Ascending aorta (tissue), 2 donors: ENCODE data around the gene GPA33. TPM values are rescaled to one million over a fixed set of nuclear protein-coding genes. Genes with fewer than 3 reads are reported as not detected.

Source experiments
- DNase-seq, 2 donors: peaks; one replicate each; pipeline ENCODE4 v3.0.0-alpha.2; 2019; ENCODE audit warnings: low spot score in 2 of 2
- H3K27ac ChIP-seq, 2 donors: fragments of 200-600 bp; sonication (generic); one replicate each; pipeline ENCODE4 v1.5.1; 2016 to 2017; ENCODE audit warnings: mild to moderate bottlenecking in 1 of 2
- H3K27me3 ChIP-seq: fragments of 200-600 bp; sonication (generic); one replicate; pipeline ENCODE4 v1.5.1; 2017
- H3K36me3 ChIP-seq, 2 donors: fragments of 200-600 bp; sonication (generic); one replicate each; pipeline ENCODE4 v1.5.1; 2016
- H3K4me1 ChIP-seq, 2 donors: fragments of 200-600 bp; sonication (generic); one replicate each; pipeline ENCODE4 v1.5.1; 2016 to 2017; ENCODE audit warnings: mild to moderate bottlenecking in 1 of 2
- H3K4me3 ChIP-seq, 2 donors: fragments of 200-600 bp; sonication (generic); one replicate each; pipeline ENCODE4 v1.5.1; 2016 to 2017; ENCODE audit warnings: mild to moderate bottlenecking in 1 of 2
- H3K9me3 ChIP-seq, 2 donors: fragments of 200-600 bp; sonication (generic); one replicate each; pipeline ENCODE4 v1.5.1; 2016
- CTCF ChIP-seq, 3 experiments: fragments of 200-600 bp in 2 of 3; fragments of 450-650 bp in 1 of 3; sonication (generic) in 2 of 3; IDR thresholded peaks; one replicate each; pipeline ENCODE4 v1.5.1; 2016 to 2019; ENCODE audit warnings: antibody characterized with exemption in 3 of 3, mild to moderate bottlenecking in 1 of 3, moderate library complexity in 1 of 3
- intact Hi-C: fragments of 100-400 bp; cut with DNase I; formaldehyde crosslinking; loops from one replicate; pipeline ENCODE4 v1.15.1; 2023
- total RNA-seq: library from RNA; depleted of rRNA; stranded (reverse); fragments of >200 nt; gene quantifications from one replicate; pipeline ENCODE4 v1.1.0, GENCODE V29; 2016

Gene GPA33
- total RNA-seq, 1 donor from 2014 or later = not detected

GRCh38 chr1:167127661-167128060 is 37.5 kb upstream of the GPA33 start:
- H3K9me3 ChIP-seq = no peaks in the 10 kb centered on the region
- H3K27ac ChIP-seq = no peak overlapping the region
- no peaks in the 10 kb centered on the region for H3K27me3 ChIP-seq
- intact Hi-C loops = loop anchor here (5.0 kb wide), 1 partner anchor 60 kb away; no protein-coding TSS in a partner anchor
- no peak overlapping the region for H3K4me3 ChIP-seq
- DNase-seq = no peak
- peaks cover 15 to 21% of the 10 kb centered on the region in 2 donors for H3K36me3 ChIP-seq
- no peak for TF ChIP-seq CTCF (IDR thresholded peaks at IDR 0.05)
- no peaks in the 10 kb centered on the region for H3K4me1 ChIP-seq

DNA sequence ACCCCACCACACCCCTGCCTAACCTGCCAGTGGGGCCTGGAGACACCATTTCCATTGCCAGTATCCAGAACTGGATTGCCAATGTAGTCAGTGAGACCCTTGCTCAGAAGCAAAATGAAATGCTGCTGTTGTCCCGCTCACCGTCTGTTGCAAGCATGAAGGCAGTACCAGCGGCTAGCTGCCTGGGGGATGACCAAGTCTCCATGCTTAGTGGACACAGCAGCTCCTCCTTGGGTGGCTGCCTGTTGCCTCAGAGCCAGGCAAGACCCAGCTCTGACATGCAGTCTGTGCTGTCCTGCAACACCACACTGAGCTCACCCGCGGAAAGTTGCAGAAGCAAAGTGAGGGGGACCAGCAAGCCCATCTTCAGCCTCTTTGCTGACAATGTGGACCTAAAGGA is 37.1 kb upstream of the GPA33 start:
- Histone ChIP-seq H3K36me3 (peaks cover 15 to 24% of the 10 kb centered on the region in 2 donors), H3K9me3 (no peaks in the 10 kb centered on the region), H3K27ac (no peak overlapping the region), H3K4me3 (no peak overlapping the region), H3K27me3 (no peaks in the 10 kb centered on the region), H3K4me1 (no peaks in the 10 kb centered on the region)
- intact Hi-C loops = loop anchor here (5.0 kb wide), 1 partner anchor 60 kb away; no protein-coding TSS in a partner anchor
- DNase-seq = no peak
- TF ChIP-seq CTCF (IDR thresholded peaks at IDR 0.05) = no peak

GRCh38 chr1:167126811-167127210 is 36.6 kb upstream of the GPA33 start:
- Histone ChIP-seq H3K27ac (no peak overlapping the region), H3K36me3 (peaks cover 15 to 24% of the 10 kb centered on the region in 2 donors), H3K27me3 (no peaks in the 10 kb centered on the region), H3K4me1 (no peaks in the 10 kb centered on the region), H3K4me3 (no peak overlapping the region), H3K9me3 (no peaks in the 10 kb centered on the region)
- no peak for TF ChIP-seq CTCF (IDR thresholded peaks at IDR 0.05)
- intact Hi-C loops = loop anchor here (5.0 kb wide), 1 partner anchor 60 kb away; no protein-coding TSS in a partner anchor
- no peak for DNase-seq

- Histone ChIP-seq H3K27ac (no peak overlapping the region), H3K27me3 (no peaks in the 10 kb centered on the region), H3K36me3 (peaks cover 15 to 24% of the 10 kb centered on the region in 2 donors), H3K4me3 (no peak overlapping the region), H3K9me3 (no peaks in the 10 kb centered on the region), H3K4me1 (no peaks in the 10 kb centered on the region)
- TF ChIP-seq CTCF (IDR thresholded peaks at IDR 0.05) = no peak
- no peak for DNase-seq
- intact Hi-C loops = loop anchor here (5.0 kb wide), 1 partner anchor 59 kb away; no protein-coding TSS in a partner anchor
Observed at GRCh38 chr1:167126317-167126716, 36.1 kb upstream of the GPA33 start.

DNA sequence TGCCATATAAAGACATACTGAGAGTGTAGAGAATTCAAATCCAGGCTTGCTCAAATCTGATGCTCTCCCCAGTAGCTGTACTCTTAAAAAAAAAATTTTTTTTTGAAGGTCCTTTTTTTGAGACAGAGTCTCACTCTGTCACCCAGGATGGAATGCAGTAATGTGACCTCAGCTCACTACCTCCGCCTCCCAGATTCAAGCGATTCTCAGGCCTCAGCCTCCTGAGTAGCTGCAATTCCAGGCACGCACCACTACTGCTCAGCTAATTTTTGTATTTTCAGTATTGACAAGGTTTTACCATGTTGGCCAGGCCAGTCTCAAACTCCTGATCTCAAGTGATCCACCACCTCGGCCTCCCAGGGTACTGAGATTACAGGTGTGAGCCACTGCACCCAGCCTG is 32.4 kb upstream of the GPA33 start:
- TF ChIP-seq CTCF (IDR thresholded peaks at IDR 0.05) = no peak
- no peak for DNase-seq

DNA sequence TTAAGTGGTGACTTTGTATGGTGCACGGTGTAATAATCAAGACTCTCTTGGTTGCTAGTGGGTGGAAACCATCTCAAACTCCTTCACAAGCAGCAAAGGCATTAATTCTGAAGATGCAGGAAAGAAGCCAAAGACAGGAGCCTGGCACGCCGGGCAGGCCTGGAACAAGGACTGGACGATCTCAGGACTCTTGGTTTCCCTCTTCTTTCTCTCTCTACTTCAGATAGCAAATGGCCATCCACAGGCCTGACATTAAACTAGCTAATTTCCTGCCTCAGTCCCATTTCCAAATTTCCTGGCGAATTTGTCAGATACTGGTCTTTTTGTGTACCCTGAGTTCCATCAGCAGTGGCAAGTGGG is 31.9 kb upstream of the GPA33 start:
- no peak for TF ChIP-seq CTCF (IDR thresholded peaks at IDR 0.05)
- Histone ChIP-seq H3K9me3 (no peaks in the 10 kb centered on the region), H3K36me3 (peaks cover 15 to 25% of the 10 kb centered on the region in 2 donors), H3K27me3 (no peaks in the 10 kb centered on the region), H3K27ac (no peak overlapping the region), H3K4me3 (no peak overlapping the region), H3K4me1 (no peaks in the 10 kb centered on the region)
- intact Hi-C loops = no loop called here
- no peak for DNase-seq

More for the DNA sequence above, 32.4 kb upstream of the GPA33 start:
- no peaks in the 10 kb centered on the region for H3K9me3 ChIP-seq
- intact Hi-C loops = no loop called here
- no peak overlapping the region for H3K4me3 ChIP-seq
- H3K36me3 ChIP-seq = peaks cover 15 to 24% of the 10 kb centered on the region in 2 donors
- H3K27ac ChIP-seq = no peak overlapping the region
- H3K27me3 ChIP-seq = no peaks in the 10 kb centered on the region
- H3K4me1 ChIP-seq = no peaks in the 10 kb centered on the region
